HTERT RPE-1 (cell line): ENCODE results near the gene CD72.
"Not testable (repeated sequence)": the region's sequence is repeated elsewhere in the genome, so short reads cannot be mapped to it uniquely, and the experiment has no call there.

Source experiments
- in situ Hi-C: fragments of 300-500 bp; cut with MboI; formaldehyde crosslinking; loops from 4 replicates; pipeline ENCODE4 v1.14.3; 2020; ENCODE audit warnings: low sequenced_read_pairs

CD72 gene

GRCh38 chr9:35618854-35619799, 914 bp upstream of the CD72 start:
- in situ Hi-C loops, result no loop called here

GRCh38 chr9:35617548-35617947, 665 bp downstream of the CD72 start:
- in situ Hi-C loops, result no loop called here

GRCh38 chr9:35616681-35617459, 1.3 kb downstream of the CD72 start:
- in situ Hi-C loops, result no loop called here

- in situ Hi-C loops, result no loop called here
Observed at GRCh38 chr9:35615981-35616680, 2.1 kb downstream of the CD72 start.

- in situ Hi-C loops, result no loop called here
Observed at GRCh38 chr9:35612843-35613242, 5.4 kb downstream of the CD72 start.

GRCh38 chr9:35612066-35612465, 6.1 kb downstream of the CD72 start:
- in situ Hi-C loops, result not testable (repeated sequence)

- in situ Hi-C loops, result no loop called here
Observed at GRCh38 chr9:35611230-35611797, 6.9 kb downstream of the CD72 start.

GRCh38 chr9:35609820-35610163, 8.4 kb downstream of the CD72 start:
- in situ Hi-C loops, result no loop called here

- in situ Hi-C loops, result no loop called here
Observed at GRCh38 chr9:35609001-35609819, 9.0 kb downstream of the CD72 start.

- in situ Hi-C loops, result no loop called here
Observed at GRCh38 chr9:35608221-35608620, 10.0 kb downstream of the CD72 start.

- in situ Hi-C loops, result no loop called here
Observed at GRCh38 chr9:35606726-35607125, 11.5 kb downstream of the CD72 start.

- in situ Hi-C loops, result no loop called here
Observed at GRCh38 chr9:35606138-35606504, 12.1 kb downstream of the CD72 start.

GRCh38 chr9:35605351-35606137, 12.7 kb downstream of the CD72 start:
- in situ Hi-C loops, result no loop called here

- in situ Hi-C loops, result no loop called here
Observed at GRCh38 chr9:35604578-35605350, 13.4 kb downstream of the CD72 start, which contains the start of gene TESK1. Gene TESK1, plus strand, starts transcription at chr9:35605262. Its CDS starts 358 bp downstream, at chr9:35605620.

- in situ Hi-C loops, result no loop called here
Observed at GRCh38 chr9:35603986-35604577, 14.1 kb downstream of the CD72 start.

GRCh38 chr9:35603506-35603985, 14.7 kb downstream of the CD72 start:
- in situ Hi-C loops, result no loop called here

- in situ Hi-C loops, result no loop called here
Observed at GRCh38 chr9:35599763-35600604, 18.2 kb downstream of the CD72 start.
